GM23338 (cell line): ENCODE measurements around the gene AGBL5. TPM values are rescaled to one million over a fixed set of nuclear protein-coding genes. Genes with fewer than 3 reads are reported as not detected.

Experiments used
- ATAC-seq: fragments of 200-7000 bp; cut with Tn5 transposase; 3 replicates; pipeline ENCODE4 v1.9.1; 2020
- DNase-seq: peaks from one replicate; pipeline ENCODE4 v3.0.0-alpha.2; 2015; ENCODE audit warnings: low spot score
- H2AFZ ChIP-seq: fragments of 200-600 bp; sonication (generic); 2 replicates; pipeline ENCODE4 v1.8.0; 2016; ENCODE audit warnings: antibody characterized with exemption, mild to moderate bottlenecking, moderate library complexity
- H3F3A ChIP-seq: fragments of 200-600 bp; sonication (generic); replicated peaks from 2 replicates; pipeline ENCODE4 v1.8.0; 2017; ENCODE audit warnings: antibody characterized with exemption, mixed run types, low read depth
- H3K27ac ChIP-seq: fragments of 200-600 bp; sonication (generic); 2 replicates; pipeline ENCODE4 v1.6.1; 2016; ENCODE audit warnings: low read depth
- H3K27me3 ChIP-seq: fragments of 200-600 bp; sonication (generic); 2 replicates; pipeline ENCODE4 v1.8.0; 2016; ENCODE audit warnings: mild to moderate bottlenecking, mixed run types, moderate library complexity; ENCODE audit not compliant: insufficient read depth
- H3K36me3 ChIP-seq: fragments of 200-600 bp; sonication (generic); 2 replicates; pipeline ENCODE4 v1.8.0; 2016; ENCODE audit warnings: mild to moderate bottlenecking; ENCODE audit not compliant: insufficient read depth
- H3K4me1 ChIP-seq: fragments of 200-600 bp; sonication (generic); 2 replicates; pipeline ENCODE4 v1.8.0; 2016; ENCODE audit warnings: mild to moderate bottlenecking, moderate library complexity; ENCODE audit not compliant: insufficient read depth
- H3K4me2 ChIP-seq: fragments of 200-600 bp; sonication (generic); 2 replicates; pipeline ENCODE4 v1.7.1; 2017; ENCODE audit warnings: mixed run types
- H3K4me3 ChIP-seq: fragments of 200-600 bp; sonication (generic); 2 replicates; pipeline ENCODE4 v1.6.1; 2016; ENCODE audit warnings: mixed run types
- H3K79me2 ChIP-seq: fragments of 200-600 bp; sonication (generic); replicated peaks from 2 replicates; pipeline ENCODE4 v1.8.0; 2017; ENCODE audit warnings: mild to moderate bottlenecking; ENCODE audit not compliant: insufficient read depth
- H3K9me2 ChIP-seq: fragments of 200-600 bp; sonication (generic); 2 replicates; pipeline ENCODE4 v1.8.0; 2017; ENCODE audit not compliant: insufficient read depth
- H4K20me1 ChIP-seq: fragments of 200-600 bp; sonication (generic); replicated peaks from 2 replicates; pipeline ENCODE4 v1.8.0; 2017; ENCODE audit warnings: mild to moderate bottlenecking; ENCODE audit not compliant: insufficient read depth
- H3K27ac Mint-ChIP-seq: 2 replicates; pipeline ENCODE4 v1.8.0; 2020; ENCODE audit warnings: inconsistent platforms, mild to moderate bottlenecking, moderate library complexity, mixed read lengths
- H3K27me3 Mint-ChIP-seq: 3 replicates; pipeline ENCODE4 v1.8.0; 2022; ENCODE audit warnings: low read depth, mild to moderate bottlenecking, moderate library complexity, mixed read lengths, inconsistent platforms; ENCODE audit not compliant: insufficient read depth, poor library complexity
- H3K36me3 Mint-ChIP-seq: 3 replicates; pipeline ENCODE4 v1.8.0; 2021; ENCODE audit warnings: low read depth, mild to moderate bottlenecking, inconsistent platforms, moderate library complexity, mixed read lengths
- H3K4me1 Mint-ChIP-seq: 3 replicates; pipeline ENCODE4 v1.8.0; 2020; ENCODE audit warnings: mild to moderate bottlenecking, inconsistent platforms, mixed read lengths
- H3K4me3 Mint-ChIP-seq: 3 replicates; pipeline ENCODE4 v1.8.0; 2021; ENCODE audit warnings: moderate library complexity, mild to moderate bottlenecking, inconsistent platforms, mixed read lengths
- H3K9me3 Mint-ChIP-seq: 3 replicates; pipeline ENCODE4 v1.8.0; 2020; ENCODE audit warnings: moderate library complexity, mild to moderate bottlenecking, inconsistent platforms, mixed read lengths
- CREB1 ChIP-seq: fragments of 250-450 bp; sonication (Bioruptor Pico); IDR thresholded peaks from 2 replicates; pipeline ENCODE4 v1.5.0; 2020; ENCODE audit warnings: low read depth, mild to moderate bottlenecking, moderate library complexity
- ETS1 ChIP-seq: IDR thresholded peaks from 2 replicates; pipeline ENCODE4 v1.6.1; 2016; ENCODE audit warnings: antibody characterized with exemption
- EZH2phosphoT487 ChIP-seq: fragments of 200-600 bp; sonication (generic); IDR thresholded peaks from one replicate; pipeline ENCODE4 v1.8.1; 2018; ENCODE audit warnings: antibody characterized with exemption; ENCODE audit not compliant: unreplicated experiment
- JUNB ChIP-seq: IDR thresholded peaks from one replicate; pipeline ENCODE4 v1.6.1; 2016; ENCODE audit warnings: antibody characterized with exemption; ENCODE audit not compliant: unreplicated experiment
- REST ChIP-seq: IDR thresholded peaks from one replicate; pipeline ENCODE4 v1.6.1; 2018; ENCODE audit warnings: antibody characterized with exemption; ENCODE audit not compliant: unreplicated experiment
- STAT1 ChIP-seq: IDR thresholded peaks from one replicate; pipeline ENCODE4 v1.6.1; 2016; ENCODE audit warnings: antibody characterized with exemption; ENCODE audit not compliant: unreplicated experiment
- ZNF462 ChIP-seq: fragments of 250-450 bp; sonication (Bioruptor Pico); IDR thresholded peaks from 2 replicates; pipeline ENCODE4 v1.5.0; 2020; ENCODE audit warnings: mild to moderate bottlenecking, moderate library complexity
- polyA plus RNA-seq: library from polyadenylated mRNA; unstranded; fragments of >200 nt; fragmentation: Nextera tagmentation; extraction: Ambion mirVana; gene quantifications from 2 replicates; pipeline ENCODE4 v1.2.1, GENCODE V29; 2016
- total RNA-seq: library from RNA; depleted of rRNA; stranded (reverse); fragments of >200 nt; shearing (Covaris generic); gene quantifications from 2 replicates; pipeline ENCODE4 v1.2.3, GENCODE V29; 2014

The AGBL5 gene
- total and polyA plus RNA-seq, 2 experiments from 2014 or later: 17.9 to 31.3 TPM

GRCh38 chr2:27001950-27002349 is 49.5 kb upstream of the AGBL5 start (continued):
- TF ChIP-seq REST: no peak

GRCh38 chr2:27003007-27003406 is 48.5 kb upstream of the AGBL5 start:
- H3K79me2 ChIP-seq: no peaks in the 10 kb centered on the region
- no peak overlapping the region for H2AFZ ChIP-seq
- Mint-ChIP-seq H3K27me3 (no peaks in the 10 kb centered on the region), H3K36me3 (no peaks in the 10 kb centered on the region), H3K27ac (no peak overlapping the region), H3K4me1 (peaks cover 4% of the 10 kb centered on the region; the same call in 2 of the 3 replicates), H3K9me3 (no peaks in the 10 kb centered on the region), H3K4me3 (no peak overlapping the region)
- no peak overlapping the region for H3K4me3 ChIP-seq
- no peaks in the 10 kb centered on the region for H3K4me1 ChIP-seq
- no peaks in the 10 kb centered on the region for H3K36me3 ChIP-seq
- no peaks in the 10 kb centered on the region for H3K27me3 ChIP-seq
- H3K9me2 ChIP-seq: no peaks in the 10 kb centered on the region
- H3K4me2 ChIP-seq: no peak overlapping the region
- TF ChIP-seq JUNB (no peak), ZNF462 (CRISPR knock-in tag) (no peak), REST (no peak), EZH2phosphoT487 (no peak), CREB1 (CRISPR knock-in tag) (no peak), STAT1 (no peak), ETS1 (no peak)
- no peak overlapping the region for H3K27ac ChIP-seq
- DNase-seq (no peak), ATAC-seq (no peak)
- 0 out of 2 replicates have a peak, but pooled peaks cover 3% of the 10 kb centered on the region for H4K20me1 ChIP-seq
- no peaks in the 10 kb centered on the region for H3F3A ChIP-seq
